Measurements from ENCODE around the gene GRIP2. TPM values are rescaled to one million over a fixed set of nuclear protein-coding genes. Genes with fewer than 3 reads are reported as not detected.

The GRIP2 gene
- total RNA-seq, 6 donors from 2014 or later, result 0.33 to 1.0 (median 0.59) TPM

DNA sequence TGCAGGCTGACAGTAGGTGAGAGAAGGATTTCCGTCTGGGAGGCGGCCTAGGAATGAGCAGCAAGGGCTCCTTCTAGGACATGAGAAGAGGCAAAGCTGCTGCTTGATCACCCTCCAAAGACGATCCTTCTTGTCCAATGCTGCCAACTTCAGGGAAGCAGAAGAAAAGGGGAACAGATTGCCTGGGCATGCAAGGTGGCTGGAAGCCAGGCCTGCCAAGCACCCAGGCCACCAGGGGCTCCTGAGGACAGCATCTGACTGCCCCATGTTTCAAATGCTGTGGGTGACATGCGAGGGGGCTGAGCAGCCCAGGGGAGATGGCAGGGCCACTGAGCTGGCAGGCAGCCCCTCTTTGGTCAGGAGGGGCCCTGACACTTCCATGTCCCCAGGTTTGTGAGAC is 3.3 kb upstream of the GRIP2 start:
- ATAC-seq (ENCODE audit: low FRiP score in 2 of 2), result no peak

DNA sequence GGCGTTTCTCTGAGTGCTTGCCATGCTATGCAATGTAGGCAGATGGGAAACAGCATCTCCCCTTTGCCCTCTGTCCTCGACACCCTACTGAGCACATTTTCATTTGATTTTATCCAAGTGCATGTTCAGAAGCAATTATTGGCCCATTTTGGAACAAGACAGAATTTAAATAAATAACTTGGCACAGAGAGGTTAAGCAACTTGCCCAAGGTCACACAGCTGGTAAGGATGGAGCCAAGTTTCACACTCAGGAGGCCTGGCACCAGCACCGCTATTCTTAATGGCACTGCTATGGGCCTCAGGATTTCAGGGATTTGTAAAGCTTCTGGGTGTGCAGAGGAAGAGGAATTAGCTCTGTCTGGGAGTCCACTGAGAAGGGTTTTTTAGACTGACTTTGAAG is 2.5 kb upstream of the GRIP2 start:
- ATAC-seq (ENCODE audit: low FRiP score in 2 of 2) (no peak), DNase-seq (no peak)
- Histone ChIP-seq H3K4me3 (no peak overlapping the region), H3K9me3 (no peaks in the 10 kb centered on the region), H3K4me1 (no peaks in the 10 kb centered on the region), H3K27me3 (no peaks in the 10 kb centered on the region), H3K36me3 (no peaks in the 10 kb centered on the region), H3K27ac (no peak overlapping the region)
- no peak for TF ChIP-seq POLR2AphosphoS5 (IDR thresholded peaks at IDR 0.05)
- no peak for TF ChIP-seq POLR2A (IDR thresholded peaks at IDR 0.05)
- TF ChIP-seq EP300 (IDR thresholded peaks at IDR 0.05), result no peak
- TF ChIP-seq, protein P1, sequence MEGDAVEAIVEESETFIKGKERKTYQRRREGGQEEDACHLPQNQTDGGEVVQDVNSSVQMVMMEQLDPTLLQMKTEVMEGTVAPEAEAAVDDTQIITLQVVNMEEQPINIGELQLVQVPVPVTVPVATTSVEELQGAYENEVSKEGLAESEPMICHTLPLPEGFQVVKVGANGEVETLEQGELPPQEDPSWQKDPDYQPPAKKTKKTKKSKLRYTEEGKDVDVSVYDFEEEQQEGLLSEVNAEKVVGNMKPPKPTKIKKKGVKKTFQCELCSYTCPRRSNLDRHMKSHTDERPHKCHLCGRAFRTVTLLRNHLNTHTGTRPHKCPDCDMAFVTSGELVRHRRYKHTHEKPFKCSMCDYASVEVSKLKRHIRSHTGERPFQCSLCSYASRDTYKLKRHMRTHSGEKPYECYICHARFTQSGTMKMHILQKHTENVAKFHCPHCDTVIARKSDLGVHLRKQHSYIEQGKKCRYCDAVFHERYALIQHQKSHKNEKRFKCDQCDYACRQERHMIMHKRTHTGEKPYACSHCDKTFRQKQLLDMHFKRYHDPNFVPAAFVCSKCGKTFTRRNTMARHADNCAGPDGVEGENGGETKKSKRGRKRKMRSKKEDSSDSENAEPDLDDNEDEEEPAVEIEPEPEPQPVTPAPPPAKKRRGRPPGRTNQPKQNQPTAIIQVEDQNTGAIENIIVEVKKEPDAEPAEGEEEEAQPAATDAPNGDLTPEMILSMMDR (IDR thresholded peaks at IDR 0.05), result no peak
- WGBS, 2 donors, result 78 to 85% methylated on average over 3 of the region's 3 CpGs

More for the DNA sequence above, 3.3 kb upstream of the GRIP2 start:
- 76 to 83% methylated on average over 3 to 4 of the region's 4 CpGs for WGBS, 2 donors
- peak in 1 of 2 donors; percentile 40 for DNase-seq
- Histone ChIP-seq H3K4me1 (no peaks in the 10 kb centered on the region), H3K9me3 (no peaks in the 10 kb centered on the region), H3K36me3 (no peaks in the 10 kb centered on the region), H3K27me3 (no peaks in the 10 kb centered on the region), H3K27ac (no peak overlapping the region), H3K4me3 (no peak overlapping the region)
- TF ChIP-seq POLR2AphosphoS5 (IDR thresholded peaks at IDR 0.05), result no peak
- TF ChIP-seq EP300 (IDR thresholded peaks at IDR 0.05), result no peak

DNA sequence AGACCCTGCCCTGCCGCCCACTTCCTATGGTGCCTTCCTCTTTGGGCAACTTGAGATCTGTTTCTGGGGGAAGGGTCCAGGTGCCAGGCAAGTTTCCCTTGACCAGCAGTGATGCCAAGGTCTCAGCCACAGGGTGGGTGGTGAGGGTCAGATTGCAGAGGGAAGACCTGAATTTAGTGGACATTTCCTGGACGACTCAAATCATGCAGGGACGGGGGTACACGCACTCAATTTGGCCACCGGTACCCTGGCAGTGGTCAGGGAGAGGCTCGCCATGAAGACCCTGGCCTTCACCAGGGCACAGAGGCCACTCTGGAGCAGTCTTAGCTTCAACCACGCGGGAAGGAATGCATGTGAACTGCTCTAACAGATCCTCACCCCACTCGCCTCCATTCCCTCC is 1.5 kb upstream of the GRIP2 start:
- Histone ChIP-seq H3K9me3 (no peaks in the 10 kb centered on the region), H3K27ac (no peak overlapping the region), H3K4me3 (no peak overlapping the region), H3K36me3 (no peaks in the 10 kb centered on the region), H3K27me3 (no peaks in the 10 kb centered on the region), H3K4me1 (no peaks in the 10 kb centered on the region)
- ATAC-seq (ENCODE audit: low FRiP score in 2 of 2) (no peak), DNase-seq (no peak)
- TF ChIP-seq POLR2A (IDR thresholded peaks at IDR 0.05) (no peak), POLR2AphosphoS5 (IDR thresholded peaks at IDR 0.05) (no peak), EP300 (IDR thresholded peaks at IDR 0.05) (no peak)
- TF ChIP-seq, protein P1 (IDR thresholded peaks at IDR 0.05), result no peak
- WGBS, 2 donors, result 80 to 87% methylated on average over 3 to 9 of the region's 9 CpGs

DNA sequence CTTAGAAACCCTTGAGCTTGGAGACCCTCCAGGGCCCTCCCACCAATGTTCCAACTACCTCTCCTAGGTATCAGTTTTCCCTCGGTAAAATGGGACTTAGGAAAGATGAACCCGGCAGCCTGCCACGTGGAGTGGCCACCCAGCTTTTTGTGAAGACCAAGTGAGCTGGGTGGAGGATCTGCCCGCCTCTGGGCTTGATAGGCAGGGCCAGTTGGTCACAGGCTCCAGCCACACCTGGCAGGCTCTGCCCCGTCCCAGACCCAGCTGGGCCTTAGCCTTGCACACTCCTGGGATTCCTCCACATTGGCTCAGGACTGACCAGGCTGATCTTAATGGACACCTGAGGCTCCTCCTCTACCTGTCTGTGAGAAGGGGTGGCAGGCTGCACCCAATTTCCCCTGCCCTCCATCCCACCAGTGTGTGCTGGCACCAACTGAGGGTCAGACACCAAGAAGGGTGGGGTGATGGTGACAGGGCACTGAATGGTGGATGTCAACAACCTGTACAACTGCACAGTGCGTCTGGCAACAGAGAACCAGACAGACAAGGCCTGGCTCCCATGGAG is 761 bp upstream of the GRIP2 start:
- WGBS, 2 donors, result 60 to 82% methylated on average over 1 to 6 of the region's 6 CpGs
- Histone ChIP-seq H3K36me3 (no peaks in the 10 kb centered on the region), H3K27me3 (no peaks in the 10 kb centered on the region), H3K27ac (no peak overlapping the region), H3K4me3 (no peak overlapping the region), H3K4me1 (no peaks in the 10 kb centered on the region), H3K9me3 (no peaks in the 10 kb centered on the region)
- no peak for ATAC-seq (ENCODE audit: low FRiP score in 2 of 2)
- TF ChIP-seq POLR2AphosphoS5 (IDR thresholded peaks at IDR 0.05) (no peak), POLR2A (IDR thresholded peaks at IDR 0.05) (no peak), EP300 (IDR thresholded peaks at IDR 0.05) (no peak)
- TF ChIP-seq, protein P1 (IDR thresholded peaks at IDR 0.05), result no peak
- peak in 1 of 2 donors; percentile 32 for DNase-seq

DNA sequence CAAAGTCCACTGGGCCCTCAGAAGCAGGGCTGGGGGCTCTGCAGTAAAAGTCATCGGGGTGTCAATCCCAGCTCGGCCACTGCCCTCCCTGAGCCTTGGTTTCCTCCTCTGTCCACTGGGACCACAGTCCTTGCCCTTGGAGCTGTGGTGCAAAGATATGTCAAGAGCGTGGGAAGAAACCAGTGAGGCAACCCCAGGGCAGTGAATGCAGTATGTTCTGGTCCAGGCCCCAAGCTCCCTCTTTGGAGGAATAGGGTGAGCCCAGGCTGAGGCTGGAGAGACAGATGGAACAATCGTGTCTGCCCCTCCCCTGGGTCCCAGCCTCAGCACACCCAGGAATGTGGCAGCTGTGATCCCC is 779 bp downstream of the GRIP2 start:
- WGBS, 2 donors, result 88 to 91% methylated on average over 2 to 4 of the region's 4 CpGs
- TF ChIP-seq POLR2AphosphoS5 (IDR thresholded peaks at IDR 0.05), result no peak
- no peak for TF ChIP-seq EP300 (IDR thresholded peaks at IDR 0.05)
- TF ChIP-seq POLR2A (IDR thresholded peaks at IDR 0.05), result no peak
- TF ChIP-seq, protein P1 (IDR thresholded peaks at IDR 0.05), result no peak
- peaks cover 0 to 5% (median 0%) of the 10 kb centered on the region in 4 donors for H3K4me1 ChIP-seq
- H3K4me3 ChIP-seq, result no peak overlapping the region
- H3K27me3 ChIP-seq, result no peaks in the 10 kb centered on the region
- H3K9me3 ChIP-seq, result no peaks in the 10 kb centered on the region
- no peaks in the 10 kb centered on the region for H3K36me3 ChIP-seq
- ATAC-seq (ENCODE audit: low FRiP score in 2 of 2), result no peak
- no peak overlapping the region for H3K27ac ChIP-seq
- no peak for DNase-seq
